ENCODE measurements around the gene FRAS1. TPM values are rescaled to one million over a fixed set of nuclear protein-coding genes. Genes with fewer than 3 reads are reported as not detected.
A peak's percentile ranks its signal among the peaks of the same experiment; 100 is the strongest.
"Not testable (repeated sequence)": the region's sequence is repeated elsewhere in the genome, so short reads cannot be mapped to it uniquely, and the experiment has no call there.

Gene FRAS1
- total RNA-seq = 10 to 100 TPM in 1 of 4 donors, 1 to 10 TPM in 3; 3.1 to 11.4 (median 6.7) TPM

GRCh38 chr4:78057135-78057599 lies at the start of gene FRAS1:
Gene FRAS1, plus strand, starts transcription at chr4:78057323. Its CDS starts 687 bp downstream, at chr4:78058010.
- no peak for DNase-seq

GRCh38 chr4:78011003-78011402 lies 46.1 kb upstream of the FRAS1 start:
- DNase-seq; H3K4me1 ChIP-seq; H3K4me3 ChIP-seq; H3K27me3 ChIP-seq; H3K27ac ChIP-seq; H3K36me3 ChIP-seq; intact Hi-C loops (cut with DNase I): not testable (repeated sequence)
- 84 to 89% methylated on average over 5 of the region's 5 CpGs for WGBS, 2 donors
- peaks cover 0 to 12% (median 9%) of the 10 kb centered on the region in 3 donors for H3K9me3 ChIP-seq

More at GRCh38 chr4:78057135-78057599, at the start of gene FRAS1:
- H3K4me1 ChIP-seq = peaks cover 21 to 51% (median 31%) of the 10 kb centered on the region in 3 donors
- H3K27ac ChIP-seq = peak within 1 kb of the TSS; percentile 16 to 88 (median 82)
- H3K9me3 ChIP-seq = no peaks in the 10 kb centered on the region
- H3K36me3 ChIP-seq = no peaks in the 10 kb centered on the region
- peak within 1 kb of the TSS; percentile 53 to 77 (median 67) for H3K4me3 ChIP-seq
- TF ChIP-seq POLR2A (IDR thresholded peaks at IDR 0.05) (no peak), CTCF (IDR thresholded peaks at IDR 0.05) (no peak)
- peaks cover 0 to 52% (median 0%) of the 10 kb centered on the region in 4 donors for H3K27me3 ChIP-seq
- WGBS, 2 donors = 0% methylated on average over 5 to 13 of the region's 39 CpGs
- intact Hi-C loops (cut with DNase I) = no loop called here

GRCh38 chr4:78014889-78015886 lies 41.9 kb upstream of the FRAS1 start:
- WGBS, 2 donors = 61 to 66% methylated on average over 10 of the region's 10 CpGs
- H3K4me1 ChIP-seq = no peaks in the 10 kb centered on the region
- no peak overlapping the region for H3K27ac ChIP-seq
- no peak for TF ChIP-seq POLR2A (IDR thresholded peaks at IDR 0.05)
- no peak for TF ChIP-seq CTCF (IDR thresholded peaks at IDR 0.05)
- intact Hi-C loops (cut with DNase I) = no loop called here
- no peaks in the 10 kb centered on the region for H3K27me3 ChIP-seq
- peaks cover 0 to 12% (median 9%) of the 10 kb centered on the region in 3 donors for H3K9me3 ChIP-seq
- no peaks in the 10 kb centered on the region for H3K36me3 ChIP-seq
- H3K4me3 ChIP-seq = no peak overlapping the region
- no peak for DNase-seq

GRCh38 chr4:78018271-78019049 lies 38.7 kb upstream of the FRAS1 start:
- intact Hi-C loops (cut with DNase I) = no loop called here

More at GRCh38 chr4:78018271-78019049, 38.7 kb upstream of the FRAS1 start:
- H3K27me3 ChIP-seq = no peaks in the 10 kb centered on the region
- TF ChIP-seq POLR2A (IDR thresholded peaks at IDR 0.05) (no peak), CTCF (IDR thresholded peaks at IDR 0.05) (no peak)
- H3K27ac ChIP-seq = no peak overlapping the region
- DNase-seq = no peak
- H3K9me3 ChIP-seq = no peaks in the 10 kb centered on the region
- no peaks in the 10 kb centered on the region for H3K36me3 ChIP-seq
- no peaks in the 10 kb centered on the region for H3K4me1 ChIP-seq
- WGBS, 2 donors = 90 to 92% methylated on average over 3 of the region's 3 CpGs
- no peak overlapping the region for H3K4me3 ChIP-seq
